GM20431 (cell line): ENCODE measurements around the gene IRF4.

Source experiments
- in situ Hi-C: fragments of 300-500 bp; cut with MseI, MboI; formaldehyde crosslinking; loops from one replicate; pipeline ENCODE4 v1.15.0; 2020; ENCODE audit warnings: low sequenced_read_pairs; ENCODE audit not compliant: unreplicated experiment

Gene IRF4

DNA sequence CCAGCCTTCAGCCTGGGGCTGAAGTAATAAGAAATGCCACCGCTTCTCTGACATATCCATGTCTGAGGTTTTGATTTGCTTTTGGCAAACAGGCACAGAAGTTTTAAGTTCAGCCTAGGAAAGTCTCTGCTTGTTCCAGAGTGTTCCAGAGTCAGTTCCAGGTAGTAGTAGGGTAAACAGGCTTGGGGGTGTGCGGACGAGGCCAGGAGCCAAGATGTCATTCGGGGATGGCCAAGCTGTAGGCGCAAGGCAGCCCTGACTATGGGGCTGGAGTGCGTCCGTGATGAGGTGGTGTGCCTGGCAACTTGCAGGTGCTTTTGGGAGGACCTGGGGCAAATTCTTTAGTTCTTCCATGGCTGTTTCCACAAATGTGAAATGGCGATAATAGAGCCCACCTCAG, 60.3 kb downstream of the IRF4 start:
- in situ Hi-C loops = no loop called here

DNA sequence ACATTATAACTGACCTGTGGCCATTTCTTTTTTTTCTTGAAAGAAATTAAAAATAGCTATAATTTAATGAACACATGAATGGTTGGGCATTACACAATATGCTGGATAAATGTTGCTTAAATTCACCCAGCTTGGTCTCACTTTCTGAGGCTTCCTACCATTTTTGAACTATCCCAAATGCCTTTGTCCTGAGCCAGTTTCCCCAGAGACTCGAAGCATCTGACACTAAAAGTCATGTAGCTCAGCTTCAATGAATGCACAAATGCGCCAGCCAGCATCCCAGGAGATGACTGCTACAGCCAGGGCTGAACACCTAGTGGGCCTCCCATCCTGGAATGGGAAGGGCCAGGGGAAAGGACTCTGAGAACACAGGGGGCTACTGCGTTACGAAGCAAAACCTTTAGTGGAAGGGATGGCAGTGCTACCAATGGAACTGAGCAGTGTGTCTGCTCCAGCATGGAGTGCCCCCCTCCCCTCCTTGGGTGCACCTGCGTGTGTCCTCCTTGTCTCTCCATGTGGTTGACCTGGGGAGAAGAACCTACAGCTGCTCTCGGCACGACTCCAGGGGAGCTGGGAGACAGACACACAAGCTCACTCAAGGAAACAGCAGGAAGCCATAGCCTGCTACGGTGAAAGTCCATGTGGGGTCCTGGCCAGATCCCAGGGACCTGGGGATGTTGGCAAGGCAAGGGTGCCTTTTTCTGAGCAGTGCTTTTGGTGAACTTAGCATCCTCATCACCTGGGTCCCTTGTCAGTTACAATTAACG, 60.9 kb downstream of the IRF4 start:
- in situ Hi-C loops = no loop called here

DNA sequence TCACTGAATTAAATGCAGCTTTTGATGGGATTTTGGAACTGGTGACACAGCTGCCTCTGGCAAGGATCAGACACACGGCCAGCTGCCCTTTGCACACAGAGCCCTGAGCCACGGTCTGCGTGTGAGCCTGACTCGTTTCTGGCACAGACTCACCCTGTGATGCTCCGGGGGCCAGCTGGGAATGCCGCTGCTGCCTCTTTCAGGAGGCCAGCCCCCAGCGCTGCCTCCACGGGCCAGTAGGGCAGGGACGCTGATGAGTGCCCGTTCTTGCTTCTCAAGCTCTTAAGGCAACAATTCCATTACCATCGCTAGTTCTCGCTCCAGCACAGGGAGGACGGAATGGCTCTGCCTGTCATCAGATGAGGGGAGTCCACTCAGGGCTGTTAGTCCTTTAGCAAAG, 61.6 kb downstream of the IRF4 start:
- in situ Hi-C loops = no loop called here

GRCh38 chr6:454148-454991, 62.8 kb downstream of the IRF4 start:
- in situ Hi-C loops = no loop called here

DNA sequence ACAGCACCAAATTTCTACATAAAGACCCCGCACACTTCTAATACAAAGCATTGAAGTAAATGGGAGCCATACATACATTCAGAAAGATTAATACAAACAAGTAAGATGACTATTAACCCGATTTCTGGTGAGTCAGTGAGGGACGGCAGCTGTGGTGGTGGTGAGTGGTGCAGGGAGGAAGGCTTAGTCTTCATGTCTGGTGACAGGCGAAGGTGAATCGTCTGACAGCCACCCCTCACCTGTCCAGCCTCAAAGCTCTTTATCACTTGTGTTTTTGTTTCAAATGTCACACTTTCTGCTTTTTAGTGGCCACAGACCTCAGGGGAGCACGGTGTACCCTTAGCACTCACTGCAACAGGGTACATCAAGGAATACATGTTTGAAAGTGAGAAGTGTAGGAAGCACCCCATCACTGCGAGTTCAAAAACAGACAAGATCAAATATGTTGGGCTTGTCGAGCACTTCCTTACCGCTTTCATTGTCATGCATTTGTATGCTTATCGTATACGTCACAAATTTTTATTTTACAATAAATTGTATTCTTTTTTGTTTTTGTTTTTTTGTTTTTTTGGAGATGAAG, 63.5 kb downstream of the IRF4 start:
- in situ Hi-C loops = no loop called here

DNA sequence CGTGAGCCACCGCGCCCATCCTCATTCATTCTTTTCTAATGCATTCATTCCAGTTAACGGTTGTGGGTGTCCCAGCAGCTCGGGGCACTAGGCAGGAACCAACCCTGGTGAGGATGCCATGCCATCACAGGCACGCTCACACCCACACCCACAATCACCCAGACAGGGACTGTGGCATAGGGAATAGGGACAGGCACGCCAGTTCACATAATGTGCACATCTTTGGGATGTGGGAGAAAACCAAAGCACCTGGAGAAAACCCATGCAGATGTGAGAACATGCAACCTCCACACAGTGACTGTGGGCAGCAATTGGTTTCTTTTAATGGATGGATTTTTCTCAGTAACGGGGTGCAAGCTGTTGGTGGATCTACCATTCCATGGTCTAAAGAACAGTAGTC, 64.3 kb downstream of the IRF4 start:
- in situ Hi-C loops = no loop called here

DNA sequence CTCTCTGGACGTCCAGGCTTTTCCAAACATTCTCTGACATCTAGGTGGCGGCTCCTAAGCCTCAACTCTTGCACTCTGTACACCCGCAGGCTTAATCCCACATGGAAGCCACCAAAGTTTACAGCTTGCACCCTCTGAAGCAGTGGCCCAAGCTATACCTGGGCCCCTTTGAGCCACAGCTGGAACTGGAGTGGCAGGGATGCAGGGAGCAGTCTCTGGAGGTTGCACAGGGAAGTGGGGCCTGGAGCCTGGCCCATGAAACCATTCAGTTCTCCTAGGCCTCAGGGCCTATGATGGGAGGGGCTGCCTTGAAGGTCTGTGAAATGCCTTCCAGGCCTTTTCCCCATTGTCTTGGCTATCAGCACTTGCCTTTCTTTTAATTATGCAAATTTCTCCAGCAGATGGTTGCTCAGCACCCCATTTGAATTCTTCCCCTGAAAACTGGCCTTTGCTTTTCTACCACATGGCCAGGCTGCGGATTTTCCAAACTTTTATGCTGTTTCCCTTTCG, 64.9 kb downstream of the IRF4 start:
- in situ Hi-C loops = no loop called here

DNA sequence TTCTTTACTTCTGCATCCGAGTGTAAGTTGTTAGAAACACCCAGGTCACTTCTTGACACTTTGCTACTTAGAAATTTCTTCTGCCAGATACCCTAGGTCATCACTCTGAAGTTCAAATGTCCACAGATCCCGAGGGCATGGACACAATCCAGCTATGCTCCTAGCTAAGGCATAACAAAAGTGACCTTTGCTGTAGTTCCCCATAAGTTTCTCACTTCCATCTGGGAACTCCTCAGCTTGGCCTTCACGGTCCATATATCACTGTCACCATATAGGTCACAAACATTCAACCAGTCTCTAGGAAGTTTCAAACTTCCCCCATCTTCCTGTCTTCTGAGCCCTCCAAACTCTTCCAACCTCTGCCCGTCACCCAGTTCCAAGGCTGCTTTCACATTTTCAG, 65.3 kb downstream of the IRF4 start:
- in situ Hi-C loops = no loop called here
